HCT116 (cell line): ENCODE results near the gene FIZ1. TPM values are rescaled to one million over a fixed set of nuclear protein-coding genes. Genes with fewer than 3 reads are reported as not detected.

ENCODE experiments used
- ATAC-seq: fragments of 200-7000 bp; cut with Tn5 transposase; 2 replicates; pipeline ENCODE4 v1.9.1; 2020; ENCODE audit warnings: mild to moderate bottlenecking, moderate library complexity
- BruUV-seq: library from RNA; stranded (reverse); fragments of 400-500 nt; replicated peaks from 2 replicates; lab custom pipeline; 2021; lab: Mats Ljungman, UMichigan
- CTCF ChIA-PET: fragments of 300-600 bp; sonication (Branson Sonifier 250); formaldehyde crosslinking; loops from one replicate; lab custom pipeline; 2021; ENCODE audit warnings: antibody characterized with exemption; lab: Charles Lee
- POLR2A ChIA-PET: fragments of 300-600, 350-600 bp; sonication (Branson Sonifier 250); formaldehyde crosslinking; loops from one replicate; lab custom pipeline; 2021; ENCODE audit warnings: antibody characterized with exemption; lab: Charles Lee
- RAD21 ChIA-PET, 2 experiments: fragments of 300-600 bp; sonication (Branson Sonifier 250); formaldehyde crosslinking; loops; one replicate each; lab custom pipeline; 2023; ENCODE audit warnings: low total read pairs in 2 of 2; ENCODE audit not compliant: uncharacterized antibody in 2 of 2, unreplicated experiment in 2 of 2, low non-redundant PET in 1 of 2; lab: Charles Lee
- DNase-seq: peaks from one replicate; pipeline ENCODE4 v3.0.0-alpha.2; 2010; ENCODE audit warnings: low read depth, low spot score
- H2AFZ ChIP-seq: fragments of 200-600 bp; shearing (Covaris generic), sonication (generic); 2 replicates; pipeline ENCODE4 v1.6.1; 2017; ENCODE audit warnings: low read depth, mixed run types, mixed read lengths, antibody characterized with exemption, low read length; ENCODE audit not compliant: poor library complexity, severe bottlenecking
- H3K27ac ChIP-seq: 2 replicates; pipeline ENCODE4 v1.5.1; 2012; ENCODE audit warnings: low read depth, low read length
- H3K27me3 ChIP-seq: fragments of 200-600 bp; sonication (generic); 2 replicates; pipeline ENCODE4 v1.6.1; 2016; ENCODE audit warnings: mixed run types, low read length, mixed read lengths; ENCODE audit not compliant: insufficient read depth
- H3K36me3 ChIP-seq, 2 experiments: fragments of 200-500 bp in 1 of 2; fragments of 200-600 bp in 1 of 2; sonication (Bioruptor generic) in 1 of 2; sonication (generic) in 1 of 2; 2 replicates each; pipeline versions ENCODE4 v1.5.1 to v1.6.1; 2014 to 2016; ENCODE audit warnings: low read length in 2 of 2, inconsistent platforms in 1 of 2, mixed read lengths in 1 of 2, mixed run types in 1 of 2; ENCODE audit not compliant: insufficient read depth in 2 of 2, control insufficient read depth in 1 of 2
- H3K4me1 ChIP-seq, 2 experiments: fragments of 200-600 bp in 1 of 2; sonication (generic) in 1 of 2; 2 replicates each; pipeline versions ENCODE4 v1.5.1 to v1.6.1; 2012 to 2017; ENCODE audit warnings: low read length in 2 of 2, inconsistent platforms in 1 of 2, mild to moderate bottlenecking in 1 of 2, mixed read lengths in 1 of 2, mixed run types in 1 of 2, moderate library complexity in 1 of 2; ENCODE audit not compliant: insufficient read depth in 2 of 2, control insufficient read depth in 1 of 2
- H3K4me2 ChIP-seq: fragments of 200-600 bp; sonication (generic); 2 replicates; pipeline ENCODE4 v1.6.1; 2017; ENCODE audit warnings: mixed run types, low read length, mixed read lengths
- H3K4me3 ChIP-seq, 2 experiments: fragments of 200-600 bp in 1 of 2; sonication (generic) in 1 of 2; replicated peaks in 1 of 2; 2 replicates each; pipeline ENCODE4 v1.5.1; 2011 to 2016; ENCODE audit warnings: low read length in 2 of 2, control low read depth in 1 of 2, low read depth in 1 of 2, mild to moderate bottlenecking in 1 of 2, mixed read lengths in 1 of 2, mixed run types in 1 of 2
- H3K79me2 ChIP-seq: fragments of 200-600 bp; sonication (generic); 2 replicates; pipeline ENCODE4 v1.6.1; 2017; ENCODE audit warnings: mild to moderate bottlenecking, mixed run types, low read length, moderate library complexity, mixed read lengths; ENCODE audit not compliant: insufficient read depth
- H3K9ac ChIP-seq: fragments of 200-600 bp; sonication (generic); 2 replicates; pipeline ENCODE4 v1.6.1; 2016; ENCODE audit warnings: low read length, mixed read lengths
- H3K9me2 ChIP-seq: fragments of 200-600 bp; sonication (generic), shearing (Covaris generic); 2 replicates; pipeline ENCODE4 v1.6.1; 2017; ENCODE audit warnings: mixed run types, mild to moderate bottlenecking, moderate library complexity; ENCODE audit not compliant: insufficient read depth
- H3K9me3 ChIP-seq, 2 experiments: fragments of 200-500 bp in 1 of 2; fragments of 200-600 bp in 1 of 2; sonication (Bioruptor generic) in 1 of 2; sonication (generic) in 1 of 2; 2 replicates each; pipeline ENCODE4 v1.6.1; 2014 to 2017; ENCODE audit warnings: low read length in 2 of 2, mixed read lengths in 2 of 2, inconsistent platforms in 1 of 2, low read depth in 1 of 2, mild to moderate bottlenecking in 1 of 2, mixed run types in 1 of 2, moderate library complexity in 1 of 2; ENCODE audit not compliant: control insufficient read depth in 1 of 2, insufficient read depth in 1 of 2
- H4K20me1 ChIP-seq: fragments of 200-600 bp; sonication (generic), shearing (Covaris generic); 2 replicates; pipeline ENCODE4 v1.6.1; 2017; ENCODE audit warnings: mixed run types, mild to moderate bottlenecking, moderate library complexity; ENCODE audit not compliant: insufficient read depth
- CTCF ChIP-seq, 3 experiments: fragments of 200-600 bp in 1 of 3; sonication (generic) in 1 of 3; IDR thresholded peaks in 2 of 3; conservative IDR thresholded peaks in 1 of 3; 2 replicates each; pipeline ENCODE4 v1.5.1; 2012 to 2017; ENCODE audit warnings: low read depth in 2 of 3, low read length in 2 of 3, antibody characterized with exemption in 1 of 3, borderline replicate concordance in 1 of 3, control low read depth in 1 of 3, mild to moderate bottlenecking in 1 of 3, mixed read lengths in 1 of 3, mixed run types in 1 of 3, moderate library complexity in 1 of 3; ENCODE audit not compliant: insufficient read depth in 1 of 3
- ELF1 ChIP-seq: IDR thresholded peaks from 2 replicates; pipeline ENCODE4 v1.6.1; 2012; ENCODE audit warnings: low read depth, borderline replicate concordance
- EZH2 ChIP-seq: fragments of 200-600 bp; sonication (generic); IDR thresholded peaks from 2 replicates; pipeline ENCODE4 v1.6.1; 2017; ENCODE audit warnings: antibody characterized with exemption, mixed run types
- EZH2phosphoT487 ChIP-seq: fragments of 200-600 bp; IDR thresholded peaks from 2 replicates; pipeline ENCODE4 v1.6.1; 2018; ENCODE audit warnings: antibody characterized with exemption, borderline replicate concordance
- FOSL1 ChIP-seq: IDR thresholded peaks from 2 replicates; pipeline ENCODE4 v1.6.1; 2012; ENCODE audit warnings: low read depth
- SIN3A ChIP-seq: IDR thresholded peaks from 2 replicates; pipeline ENCODE4 v1.6.1; 2012; ENCODE audit warnings: low read depth
- SRF ChIP-seq: IDR thresholded peaks from 2 replicates; pipeline ENCODE4 v1.6.1; 2012; ENCODE audit warnings: low read depth
- TCF7L2 ChIP-seq: IDR thresholded peaks from 2 replicates; pipeline ENCODE4 v1.7.0; 2011; ENCODE audit warnings: borderline replicate concordance, inconsistent platforms; ENCODE audit not compliant: insufficient read depth, insufficient read length; ENCODE audit errors: extremely low read depth
- YY1 ChIP-seq: IDR thresholded peaks from 2 replicates; pipeline ENCODE4 v1.6.1; 2011; ENCODE audit warnings: low read length, low read depth, moderate library complexity, mild to moderate bottlenecking; ENCODE audit not compliant: insufficient replicate concordance; ENCODE audit errors: extremely low read depth
- ZBTB33 ChIP-seq: IDR thresholded peaks from 2 replicates; pipeline ENCODE4 v1.6.1; 2011; ENCODE audit warnings: mild to moderate bottlenecking, low read length, moderate library complexity; ENCODE audit not compliant: insufficient replicate concordance; ENCODE audit errors: extremely low read depth
- ZFX ChIP-seq: fragments of 450-650 bp; IDR thresholded peaks from 2 replicates; pipeline ENCODE4 v1.6.1; 2017
- intact Hi-C: fragments of 100-400 bp; cut with micrococcal nuclease; formaldehyde crosslinking; loops from 2 replicates; pipeline ENCODE4 v1.10.0; 2022
- total RNA-seq: library from RNA; stranded (reverse); gene quantifications from one replicate; pipeline ENCODE4 v1.2.1, GENCODE V29; 2021; ENCODE audit not compliant: unreplicated experiment

The FIZ1 gene
- total RNA-seq, 1 experiment from 2014 or later = 15.3 TPM

GRCh38 chr19:55554741-55555152, 44.6 kb downstream of the FIZ1 start:
- H3K4me1 ChIP-seq = peaks cover 13 to 30% of the 10 kb centered on the region in 2 experiments
- H3K36me3 ChIP-seq = no peaks in the 10 kb centered on the region
- POLR2A ChIA-PET = no interaction called here
- H4K20me1 ChIP-seq = no peaks in the 10 kb centered on the region
- no TSS peak for BruUV-seq
- H3K27me3 ChIP-seq = no peaks in the 10 kb centered on the region
- RAD21 ChIA-PET = no interaction called here
- H3K4me2 ChIP-seq = no peak overlapping the region
- no peak for DNase-seq
- intact Hi-C loops = no loop called here
- no peak overlapping the region for H3K4me3 ChIP-seq
- H3K27ac ChIP-seq = no peak overlapping the region; the same call in 1 of the 2 replicates
- ATAC-seq = no peak
- no peaks in the 10 kb centered on the region for H3K79me2 ChIP-seq
- CTCF ChIA-PET = no interaction called here
- H2AFZ ChIP-seq = no peak overlapping the region
- H3K9ac ChIP-seq = no peak overlapping the region
- TF ChIP-seq TCF7L2 = no peak
- no peak for TF ChIP-seq ZFX
- no peak for TF ChIP-seq SIN3A
- no peak for TF ChIP-seq ZBTB33
- TF ChIP-seq EZH2phosphoT487 = no peak
- no peak for TF ChIP-seq ELF1
- no peak for TF ChIP-seq EZH2
- TF ChIP-seq CTCF (IDR thresholded peaks at IDR 0.05 in 2 of 3, conservative IDR thresholded peaks at IDR 0.05 in 1 of 3; ENCODE audit: borderline replicate concordance in 1 of 3, insufficient read depth in 1 of 3, low read depth in 2 of 3, low read length in 2 of 3) = no peak
- no peak for TF ChIP-seq YY1
- no peak for TF ChIP-seq SRF
- TF ChIP-seq FOSL1 = no peak
- no peaks in the 10 kb centered on the region for H3K9me2 ChIP-seq
- no peaks in the 10 kb centered on the region for H3K9me3 ChIP-seq
